ENCODE measurements around the gene PGA3.
"Not testable (repeated sequence)": the region's sequence is repeated elsewhere in the genome, so short reads cannot be mapped to it uniquely, and the experiment has no call there.

Gene PGA3

DNA sequence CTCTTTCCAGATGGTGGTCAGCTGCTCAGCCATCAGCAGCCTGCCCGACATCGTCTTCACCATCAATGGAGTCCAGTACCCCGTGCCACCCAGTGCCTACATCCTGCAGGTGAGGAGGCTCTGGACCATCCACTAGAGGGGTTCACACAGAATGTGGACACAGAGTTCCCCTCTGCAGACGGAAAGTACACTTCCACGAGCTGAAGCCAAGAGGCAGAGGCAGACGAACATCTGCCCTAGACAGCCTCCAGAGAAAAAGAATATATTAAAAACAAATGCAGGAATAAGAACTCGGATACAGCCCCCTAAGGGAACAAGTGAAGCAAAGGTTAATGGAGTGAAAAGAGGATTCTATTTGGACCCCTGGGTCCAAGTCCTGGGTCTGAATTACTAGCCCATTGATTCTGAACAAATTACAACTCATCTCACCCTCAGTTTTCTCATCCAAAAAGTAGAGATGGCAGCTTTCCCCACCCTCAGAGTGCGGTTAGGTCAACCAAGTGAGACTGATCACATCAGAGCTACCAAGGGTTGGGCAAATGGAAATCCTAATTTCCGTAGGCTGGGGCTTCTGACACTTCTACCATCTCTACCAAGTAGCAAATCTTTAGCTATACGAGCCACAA lies 8.1 kb downstream of the PGA3 start:
- not testable (repeated sequence) for DNase-seq

DNA sequence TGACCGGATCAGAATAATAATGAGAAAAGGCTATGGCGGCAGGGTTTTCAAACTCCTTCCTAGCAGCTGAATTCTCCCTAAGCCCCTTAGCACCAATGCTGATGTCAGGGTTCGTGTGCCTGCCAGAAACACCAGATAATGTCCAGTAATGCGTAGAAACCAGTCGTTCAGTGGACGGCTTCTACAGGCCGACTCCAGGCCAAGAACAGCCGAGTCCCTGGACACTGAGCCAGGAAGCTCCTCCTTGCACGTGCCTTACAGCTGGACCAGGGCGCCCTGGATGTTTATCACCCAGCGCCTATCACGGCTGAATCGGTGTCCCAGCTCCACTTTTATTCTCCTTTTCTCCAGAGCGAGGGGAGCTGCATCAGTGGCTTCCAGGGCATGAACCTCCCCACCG lies 8.9 kb downstream of the PGA3 start:
- DNase-seq: not testable (repeated sequence)

DNA sequence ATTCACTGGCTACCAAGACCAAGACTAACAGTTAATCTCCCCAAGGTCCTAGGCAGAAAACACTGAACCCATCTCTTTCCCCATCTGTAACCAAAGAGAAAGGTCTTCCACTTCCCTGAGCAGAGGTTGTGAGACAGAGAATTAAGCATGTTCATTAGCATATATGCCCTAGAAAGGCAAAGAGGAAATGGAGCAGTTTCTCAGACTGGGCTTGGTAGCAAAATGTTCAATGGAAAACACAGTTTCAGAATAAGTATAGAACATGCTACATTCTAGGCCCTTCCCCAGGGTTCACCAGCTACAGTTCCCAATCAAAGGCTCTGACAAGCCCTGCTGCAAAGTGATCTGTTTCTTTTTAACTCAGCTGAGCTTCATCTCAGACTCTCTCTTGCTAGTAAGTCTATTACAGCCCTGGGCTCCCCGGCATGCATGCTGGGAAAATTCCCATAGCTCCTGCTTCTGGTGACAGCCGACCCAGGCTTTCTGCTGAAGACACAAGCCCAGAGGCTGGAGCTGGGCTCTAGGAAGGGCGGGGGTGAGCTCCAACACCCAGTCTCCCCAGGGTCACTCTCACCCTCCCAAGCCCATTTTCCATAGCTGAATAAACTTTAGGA lies 10.5 kb downstream of the PGA3 start:
- DNase-seq: not testable (repeated sequence)

DNA sequence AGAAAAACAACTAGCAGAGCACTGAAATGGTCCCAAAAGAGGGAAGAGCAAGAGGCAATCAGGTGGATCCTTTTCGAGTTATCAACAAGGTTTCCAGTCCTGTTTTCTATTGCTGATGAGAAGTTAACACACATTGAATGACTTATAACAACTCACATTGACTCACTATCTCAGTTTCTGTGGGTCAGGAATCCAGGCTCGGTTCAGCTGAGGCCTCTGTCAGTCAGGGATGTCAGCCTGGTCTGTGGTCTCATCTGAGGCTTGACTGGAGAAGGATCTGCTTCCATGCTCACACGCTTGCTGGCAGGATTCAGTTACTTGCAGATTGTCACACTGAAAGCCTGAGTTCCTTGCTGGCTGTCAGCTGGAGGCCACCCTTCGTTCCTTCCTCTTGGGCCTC lies 15.0 kb downstream of the PGA3 start:
- DNase-seq: not testable (repeated sequence)

DNA sequence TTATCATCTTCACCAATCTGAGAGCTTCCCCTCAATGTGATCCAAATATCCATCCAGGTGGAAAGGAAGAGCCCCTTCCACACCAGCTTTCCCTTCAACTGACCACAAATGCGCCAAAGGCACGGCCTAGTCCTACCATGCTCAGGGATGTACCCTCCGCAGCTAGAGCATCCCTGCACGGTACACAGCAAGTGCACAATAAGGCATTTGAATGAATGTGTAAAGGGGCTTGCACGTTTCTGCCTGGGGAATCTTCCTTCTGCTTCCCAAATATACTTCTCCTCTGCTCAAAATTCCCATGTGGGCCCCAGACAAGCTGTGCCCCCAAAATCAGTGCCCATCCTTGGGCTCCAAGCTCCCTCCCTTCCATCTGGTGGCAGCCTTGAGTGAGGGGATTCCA lies 15.7 kb downstream of the PGA3 start:
- not testable (repeated sequence) for DNase-seq

DNA sequence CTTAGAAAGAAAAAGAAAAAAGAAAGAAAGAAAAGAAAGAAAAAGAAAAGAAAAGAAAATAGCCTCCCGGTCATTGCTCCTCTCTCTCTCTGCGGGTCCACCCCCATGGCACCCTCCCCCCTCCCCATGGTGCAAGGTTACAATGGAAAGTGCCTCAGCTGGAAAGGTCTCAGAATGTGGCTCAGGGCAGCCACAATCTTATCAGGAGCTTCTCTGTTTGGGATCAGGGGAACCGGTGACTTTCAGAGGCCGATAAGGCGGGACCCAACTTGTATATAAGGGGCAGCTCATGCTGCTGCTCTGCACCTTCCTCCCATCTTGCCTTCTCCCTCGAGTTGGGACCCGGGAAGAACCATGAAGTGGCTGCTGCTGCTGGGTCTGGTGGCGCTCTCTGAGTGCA lies 18.7 kb downstream of the PGA3 start, which contains the start of gene PGA4:
Gene PGA4 (plus strand): TSS at position 301 of the 400 bp plus-strand sequence. CDS start 54 bp downstream, at position 355.
- DNase-seq: not testable (repeated sequence)

DNA sequence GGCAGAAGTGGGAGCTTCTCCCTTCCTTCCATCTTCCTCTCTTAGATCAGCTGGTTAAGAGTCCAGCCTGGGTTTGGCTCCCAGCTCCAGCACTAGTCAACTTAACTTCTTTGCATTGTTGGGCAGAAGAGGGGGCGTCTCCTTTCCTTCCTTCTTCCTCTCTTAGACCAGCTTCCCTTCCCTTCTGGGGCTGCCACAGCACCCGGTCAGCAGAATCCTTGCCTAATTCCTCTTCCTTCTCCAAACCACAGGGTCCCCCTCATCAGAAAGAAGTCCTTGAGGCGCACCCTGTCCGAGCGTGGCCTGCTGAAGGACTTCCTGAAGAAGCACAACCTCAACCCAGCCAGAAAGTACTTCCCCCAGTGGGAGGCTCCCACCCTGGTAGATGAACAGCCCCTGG lies 19.4 kb downstream of the PGA3 start:
- DNase-seq: not testable (repeated sequence)

DNA sequence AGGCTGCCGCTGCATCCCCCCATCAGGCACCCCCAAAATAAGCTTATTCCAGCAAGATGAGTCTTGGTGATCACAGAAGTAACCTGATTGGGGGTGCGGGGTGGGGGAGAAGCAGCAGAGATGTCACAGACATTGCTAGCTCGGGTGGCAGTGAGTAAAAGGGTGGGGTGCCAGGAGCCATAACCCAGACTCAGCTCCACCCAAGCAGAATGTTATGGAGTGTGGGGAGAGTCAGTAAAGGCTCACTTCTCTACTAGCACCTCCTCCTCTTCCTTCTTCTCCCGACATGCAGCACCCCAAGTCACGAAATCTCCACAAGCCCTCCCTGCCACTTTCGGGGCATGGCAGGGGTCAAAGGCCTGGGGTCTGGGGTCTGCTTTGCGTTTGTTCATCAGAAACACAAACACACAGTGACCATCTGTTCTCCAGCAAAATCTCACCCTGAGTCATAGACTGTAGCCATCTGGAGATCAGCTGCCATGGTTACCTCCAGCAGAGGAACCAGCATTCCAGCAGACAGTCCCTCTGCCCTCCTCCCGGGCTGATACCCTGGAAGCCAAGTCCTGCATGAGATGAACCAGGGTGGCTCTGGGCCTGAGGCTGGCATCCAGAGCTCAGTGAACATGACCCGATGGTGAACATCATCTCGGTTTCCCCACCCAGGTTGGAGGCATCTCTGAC lies 23.3 kb downstream of the PGA3 start:
- DNase-seq: not testable (repeated sequence)

DNA sequence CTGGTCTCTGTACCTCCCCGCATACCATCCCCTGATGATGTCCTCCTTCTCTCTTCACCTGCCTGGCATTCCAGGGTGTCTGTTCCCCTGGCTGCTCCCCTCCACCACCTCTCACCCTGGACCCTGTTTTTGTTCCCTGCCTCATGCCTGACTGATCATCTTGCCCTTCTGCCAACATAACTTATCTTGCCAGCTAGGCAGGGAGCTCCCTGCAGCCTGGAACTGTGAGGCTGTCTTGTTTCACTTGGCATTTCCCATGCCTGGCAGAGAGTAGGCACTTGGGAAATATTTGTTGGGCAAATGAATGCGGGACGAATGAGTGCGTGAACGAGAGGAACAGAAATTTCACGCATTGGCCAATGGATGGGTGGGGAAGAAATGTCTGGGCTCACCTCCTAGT lies 26.1 kb downstream of the PGA3 start:
- not testable (repeated sequence) for DNase-seq

DNA sequence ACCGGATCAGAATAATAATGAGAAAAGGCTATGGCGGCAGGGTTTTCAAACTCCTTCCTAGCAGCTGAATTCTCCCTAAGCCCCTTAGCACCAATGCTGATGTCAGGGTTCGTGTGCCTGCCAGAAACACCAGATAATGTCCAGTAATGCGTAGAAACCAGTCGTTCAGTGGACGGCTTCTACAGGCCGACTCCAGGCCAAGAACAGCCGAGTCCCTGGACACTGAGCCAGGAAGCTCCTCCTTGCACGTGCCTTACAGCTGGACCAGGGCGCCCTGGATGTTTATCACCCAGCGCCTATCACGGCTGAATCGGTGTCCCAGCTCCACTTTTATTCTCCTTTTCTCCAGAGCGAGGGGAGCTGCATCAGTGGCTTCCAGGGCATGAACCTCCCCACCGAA lies 27.7 kb downstream of the PGA3 start:
- not testable (repeated sequence) for DNase-seq

DNA sequence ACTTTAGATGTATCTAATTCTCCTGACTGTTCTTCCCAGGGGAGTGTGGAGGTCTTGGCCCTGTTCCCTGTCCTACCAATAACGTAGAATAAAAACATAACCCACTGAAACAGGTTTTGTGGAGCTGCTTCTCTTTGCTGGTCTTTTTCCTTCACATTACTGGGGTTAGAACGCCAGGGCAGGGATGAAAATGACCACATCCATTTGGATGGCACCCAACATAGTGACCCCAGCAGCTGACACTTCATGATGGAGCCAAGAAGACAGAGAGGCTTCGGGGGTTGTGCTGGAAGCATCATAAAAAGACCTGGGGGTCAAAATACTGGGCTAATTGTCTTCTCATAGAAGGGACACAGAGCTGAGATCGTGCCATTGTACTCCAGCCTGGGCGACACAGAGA lies 28.3 kb downstream of the PGA3 start:
- not testable (repeated sequence) for DNase-seq

DNA sequence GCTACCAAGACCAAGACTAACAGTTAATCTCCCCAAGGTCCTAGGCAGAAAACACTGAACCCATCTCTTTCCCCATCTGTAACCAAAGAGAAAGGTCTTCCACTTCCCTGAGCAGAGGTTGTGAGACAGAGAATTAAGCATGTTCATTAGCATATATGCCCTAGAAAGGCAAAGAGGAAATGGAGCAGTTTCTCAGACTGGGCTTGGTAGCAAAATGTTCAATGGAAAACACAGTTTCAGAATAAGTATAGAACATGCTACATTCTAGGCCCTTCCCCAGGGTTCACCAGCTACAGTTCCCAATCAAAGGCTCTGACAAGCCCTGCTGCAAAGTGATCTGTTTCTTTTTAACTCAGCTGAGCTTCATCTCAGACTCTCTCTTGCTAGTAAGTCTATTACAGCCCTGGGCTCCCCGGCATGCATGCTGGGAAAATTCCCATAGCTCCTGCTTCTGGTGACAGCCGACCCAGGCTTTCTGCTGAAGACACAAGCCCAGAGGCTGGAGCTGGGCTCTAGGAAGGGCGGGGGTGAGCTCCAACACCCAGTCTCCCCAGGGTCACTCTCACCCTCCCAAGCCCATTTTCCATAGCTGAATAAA lies 29.3 kb downstream of the PGA3 start:
- DNase-seq: not testable (repeated sequence)

DNA sequence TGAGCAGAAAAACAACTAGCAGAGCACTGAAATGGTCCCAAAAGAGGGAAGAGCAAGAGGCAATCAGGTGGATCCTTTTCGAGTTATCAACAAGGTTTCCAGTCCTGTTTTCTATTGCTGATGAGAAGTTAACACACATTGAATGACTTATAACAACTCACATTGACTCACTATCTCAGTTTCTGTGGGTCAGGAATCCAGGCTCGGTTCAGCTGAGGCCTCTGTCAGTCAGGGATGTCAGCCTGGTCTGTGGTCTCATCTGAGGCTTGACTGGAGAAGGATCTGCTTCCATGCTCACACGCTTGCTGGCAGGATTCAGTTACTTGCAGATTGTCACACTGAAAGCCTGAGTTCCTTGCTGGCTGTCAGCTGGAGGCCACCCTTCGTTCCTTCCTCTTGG lies 33.8 kb downstream of the PGA3 start:
- not testable (repeated sequence) for DNase-seq

DNA sequence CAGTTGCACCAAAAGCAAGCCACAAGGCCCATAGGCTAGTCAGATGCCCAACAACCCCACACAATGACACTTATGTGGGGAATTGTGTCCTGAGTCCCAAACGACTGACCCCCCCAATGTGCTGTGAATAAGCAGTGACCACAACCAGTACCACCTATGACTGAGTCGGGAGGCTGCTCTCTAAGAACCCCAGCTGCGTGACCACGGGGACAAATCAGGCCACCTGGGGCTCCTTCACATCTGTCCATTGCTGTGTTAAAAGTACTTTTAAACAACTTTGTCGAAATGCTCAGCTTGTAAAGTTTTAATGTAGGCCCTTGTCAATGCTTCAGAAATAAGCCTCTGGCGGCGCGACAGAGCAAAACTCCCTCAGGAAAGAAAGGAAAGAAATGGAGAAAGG lies 37.0 kb downstream of the PGA3 start:
- DNase-seq: not testable (repeated sequence)

DNA sequence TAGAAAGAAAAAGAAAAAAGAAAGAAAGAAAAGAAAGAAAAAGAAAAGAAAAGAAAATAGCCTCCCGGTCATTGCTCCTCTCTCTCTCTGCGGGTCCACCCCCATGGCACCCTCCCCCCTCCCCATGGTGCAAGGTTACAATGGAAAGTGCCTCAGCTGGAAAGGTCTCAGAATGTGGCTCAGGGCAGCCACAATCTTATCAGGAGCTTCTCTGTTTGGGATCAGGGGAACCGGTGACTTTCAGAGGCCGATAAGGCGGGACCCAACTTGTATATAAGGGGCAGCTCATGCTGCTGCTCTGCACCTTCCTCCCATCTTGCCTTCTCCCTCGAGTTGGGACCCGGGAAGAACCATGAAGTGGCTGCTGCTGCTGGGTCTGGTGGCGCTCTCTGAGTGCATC lies 37.6 kb downstream of the PGA3 start, which contains the start of gene PGA5:
Gene PGA5 (plus strand): TSS at position 301 of the 400 bp plus-strand sequence. CDS start 52 bp downstream, at position 353.
- DNase-seq: not testable (repeated sequence)

DNA sequence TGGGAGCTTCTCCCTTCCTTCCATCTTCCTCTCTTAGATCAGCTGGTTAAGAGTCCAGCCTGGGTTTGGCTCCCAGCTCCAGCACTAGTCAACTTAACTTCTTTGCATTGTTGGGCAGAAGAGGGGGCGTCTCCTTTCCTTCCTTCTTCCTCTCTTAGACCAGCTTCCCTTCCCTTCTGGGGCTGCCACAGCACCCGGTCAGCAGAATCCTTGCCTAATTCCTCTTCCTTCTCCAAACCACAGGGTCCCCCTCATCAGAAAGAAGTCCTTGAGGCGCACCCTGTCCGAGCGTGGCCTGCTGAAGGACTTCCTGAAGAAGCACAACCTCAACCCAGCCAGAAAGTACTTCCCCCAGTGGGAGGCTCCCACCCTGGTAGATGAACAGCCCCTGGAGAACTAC lies 38.2 kb downstream of the PGA3 start:
- DNase-seq: not testable (repeated sequence)

DNA sequence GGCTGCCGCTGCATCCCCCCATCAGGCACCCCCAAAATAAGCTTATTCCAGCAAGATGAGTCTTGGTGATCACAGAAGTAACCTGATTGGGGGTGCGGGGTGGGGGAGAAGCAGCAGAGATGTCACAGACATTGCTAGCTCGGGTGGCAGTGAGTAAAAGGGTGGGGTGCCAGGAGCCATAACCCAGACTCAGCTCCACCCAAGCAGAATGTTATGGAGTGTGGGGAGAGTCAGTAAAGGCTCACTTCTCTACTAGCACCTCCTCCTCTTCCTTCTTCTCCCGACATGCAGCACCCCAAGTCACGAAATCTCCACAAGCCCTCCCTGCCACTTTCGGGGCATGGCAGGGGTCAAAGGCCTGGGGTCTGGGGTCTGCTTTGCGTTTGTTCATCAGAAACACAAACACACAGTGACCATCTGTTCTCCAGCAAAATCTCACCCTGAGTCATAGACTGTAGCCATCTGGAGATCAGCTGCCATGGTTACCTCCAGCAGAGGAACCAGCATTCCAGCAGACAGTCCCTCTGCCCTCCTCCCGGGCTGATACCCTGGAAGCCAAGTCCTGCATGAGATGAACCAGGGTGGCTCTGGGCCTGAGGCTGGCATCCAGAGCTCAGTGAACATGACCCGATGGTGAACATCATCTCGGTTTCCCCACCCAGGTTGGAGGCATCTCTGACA lies 42.1 kb downstream of the PGA3 start:
- DNase-seq: not testable (repeated sequence)

DNA sequence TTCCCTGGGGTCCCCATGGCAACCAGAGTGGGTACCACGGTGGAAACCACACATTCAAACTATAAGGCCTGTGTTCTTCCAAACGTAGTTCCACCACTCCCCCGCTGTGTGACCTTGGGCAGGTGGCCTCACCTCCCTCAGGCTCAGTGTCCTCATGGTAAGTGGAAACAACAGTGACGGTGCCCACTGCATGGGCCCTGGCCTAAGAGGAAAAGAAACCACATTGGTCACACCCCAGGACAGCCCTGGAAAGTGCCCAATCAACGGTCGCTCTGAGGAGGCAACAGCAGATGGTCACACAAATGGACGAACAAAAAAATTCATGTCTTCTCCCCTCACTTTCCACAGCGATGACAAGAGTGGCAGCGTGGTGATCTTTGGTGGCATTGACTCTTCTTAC lies 44.8 kb downstream of the PGA3 start:
- DNase-seq: not testable (repeated sequence)

DNA sequence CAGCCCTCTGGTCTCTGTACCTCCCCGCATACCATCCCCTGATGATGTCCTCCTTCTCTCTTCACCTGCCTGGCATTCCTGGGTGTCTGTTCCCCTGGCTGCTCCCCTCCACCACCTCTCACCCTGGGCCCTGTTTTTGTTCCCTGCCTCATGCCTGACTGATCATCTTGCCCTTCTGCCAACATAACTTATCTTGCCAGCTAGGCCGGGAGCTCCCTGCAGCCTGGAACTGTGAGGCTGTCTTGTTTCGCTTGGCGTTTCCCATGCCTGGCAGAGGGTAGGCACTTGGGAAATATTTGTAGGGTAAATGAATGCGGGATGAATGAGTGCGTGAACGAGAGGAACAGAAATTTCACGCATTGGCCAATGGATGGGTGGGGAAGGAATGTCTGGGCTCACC lies 45.9 kb downstream of the PGA3 start:
- not testable (repeated sequence) for DNase-seq

DNA sequence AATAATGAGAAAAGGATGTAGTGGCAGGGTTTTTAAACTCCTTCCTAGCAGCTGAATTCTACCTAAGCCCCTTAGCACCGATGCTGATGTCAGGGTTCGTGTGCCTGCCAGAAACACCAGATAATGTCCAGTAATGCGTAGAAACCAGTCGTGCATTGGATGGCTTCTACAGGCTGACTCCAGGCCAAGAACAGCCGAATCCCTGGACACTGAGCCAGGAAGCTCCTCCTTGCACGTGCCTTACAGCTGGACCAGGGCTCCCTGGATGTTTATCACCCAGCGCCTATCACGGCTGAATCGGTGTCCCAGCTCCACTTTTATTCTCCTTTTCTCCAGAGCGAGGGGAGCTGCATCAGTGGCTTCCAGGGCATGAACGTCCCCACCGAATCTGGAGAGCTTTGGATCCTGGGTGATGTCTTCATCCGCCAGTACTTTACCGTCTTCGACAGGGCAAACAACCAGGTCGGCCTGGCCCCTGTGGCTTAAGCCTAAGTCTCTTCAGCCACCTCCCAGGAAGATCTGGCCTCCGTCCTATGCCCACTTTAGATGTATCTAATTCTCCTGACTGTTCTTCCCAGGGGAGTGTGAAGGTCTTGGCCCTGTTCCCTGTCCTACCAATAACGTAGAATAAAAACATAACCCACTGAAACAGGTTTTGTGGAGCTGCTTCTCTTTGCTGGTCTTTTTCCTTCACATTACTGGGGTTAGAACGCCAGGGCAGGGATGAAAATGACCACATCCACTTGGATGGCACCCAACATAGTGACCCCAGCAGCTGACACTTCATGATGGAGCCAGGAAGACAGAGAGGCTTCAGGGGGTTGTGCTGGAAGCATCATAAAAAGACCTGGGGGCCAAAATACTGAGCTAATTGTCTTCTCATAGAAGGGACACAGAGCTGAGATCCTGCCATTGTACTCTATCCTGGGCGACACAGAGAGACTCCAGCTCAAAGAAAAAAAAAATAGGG lies 47.8 kb downstream of the PGA3 start:
- DNase-seq: not testable (repeated sequence)

DNA sequence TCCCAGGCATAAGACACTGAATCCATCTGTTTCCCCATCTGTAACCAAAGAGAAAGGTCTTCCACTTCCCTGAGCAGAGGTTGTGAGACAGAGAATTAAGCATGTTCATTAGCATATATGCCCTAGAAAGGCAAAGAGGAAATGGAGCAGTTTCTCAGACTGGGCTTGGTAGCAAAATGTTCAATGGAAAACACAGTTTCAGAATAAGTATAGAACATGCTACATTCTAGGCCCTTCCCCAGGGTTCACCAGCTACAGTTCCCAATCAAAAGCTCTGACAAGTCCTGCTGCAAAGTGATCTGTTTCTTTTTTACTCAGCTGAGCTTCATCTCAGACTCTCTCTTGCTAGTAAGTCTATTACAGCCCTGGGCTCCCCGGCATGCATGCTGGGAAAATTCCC lies 49.0 kb downstream of the PGA3 start:
- DNase-seq: not testable (repeated sequence)
